T-cell (primary cell): ENCODE data around the gene EVC. TPM values are rescaled to one million over a fixed set of nuclear protein-coding genes. Genes with fewer than 3 reads are reported as not detected.

Experiments used
- ATAC-seq, 4 experiments: fragments of 200-7000 bp in 3 of 4; fragments of 150-1000 bp in 1 of 4; cut with Tn5 transposase; replicated peaks in 1 of 4; 1 replicate in 3 of 4; 2 replicates in 1 of 4; pipeline ENCODE4 v1.10.0; 2021; ENCODE audit warnings: moderate library complexity in 3 of 4, mild to moderate bottlenecking in 2 of 4, moderate number of reproducible peaks in 1 of 4
- CTCF ChIA-PET, 2 donors: fragments of 300-600 bp; sonication (Branson Sonifier 250); formaldehyde crosslinking; loops; one replicate each; lab custom pipeline; 2022; ENCODE audit warnings: antibody characterized with exemption in 2 of 2; lab: Charles Lee
- POLR2A ChIA-PET, 2 donors: fragments of 300-600 bp; sonication (Branson Sonifier 250); formaldehyde crosslinking; loops; one replicate each; lab custom pipeline; 2022; ENCODE audit warnings: antibody characterized with exemption in 2 of 2; lab: Charles Lee
- DNase-seq, 35 experiments: peaks; one replicate each; pipeline versions ENCODE4 v3.0.0 to v3.0.0-alpha.2; 2013 to 2023
- H3K27ac ChIP-seq: one replicate; pipeline ENCODE4 v1.5.1; 2013; ENCODE audit warnings: low read length
- H3K27me3 ChIP-seq, 2 experiments: replicated peaks in 1 of 2; 1 replicate in 1 of 2; 2 replicates in 1 of 2; pipeline versions ENCODE4 v1.6.1 to v1.7.0; 2013; ENCODE audit warnings: low read length in 1 of 2, mixed read lengths in 1 of 2; ENCODE audit not compliant: control insufficient read depth in 2 of 2, insufficient read depth in 2 of 2; ENCODE audit errors: extremely low read depth in 1 of 2
- H3K36me3 ChIP-seq, 2 donors: 1 replicate in 1 of 2; 2 replicates in 1 of 2; pipeline versions ENCODE4 v1.6.1 to v1.7.0; 2013; ENCODE audit warnings: low read length in 1 of 2; ENCODE audit not compliant: control insufficient read depth in 2 of 2, insufficient read depth in 1 of 2; ENCODE audit errors: extremely low read depth in 1 of 2
- H3K4me1 ChIP-seq, 2 experiments: 1 replicate in 1 of 2; 2 replicates in 1 of 2; pipeline versions ENCODE4 v1.6.1 to v1.7.0; 2013; ENCODE audit warnings: low read length in 2 of 2, mixed read lengths in 1 of 2; ENCODE audit not compliant: insufficient read depth in 2 of 2, control insufficient read depth in 1 of 2; ENCODE audit errors: extremely low read depth in 1 of 2
- H3K4me3 ChIP-seq, 2 donors: 1 replicate in 1 of 2; 2 replicates in 1 of 2; pipeline versions ENCODE4 v1.5.1 to v1.7.0; 2013; ENCODE audit warnings: mild to moderate bottlenecking in 2 of 2, low read length in 1 of 2, moderate library complexity in 1 of 2; ENCODE audit not compliant: control insufficient read depth in 1 of 2; ENCODE audit errors: extremely low read depth in 1 of 2
- H3K9me3 ChIP-seq: 2 replicates; pipeline ENCODE4 v1.7.0; 2013
- H3K27ac Mint-ChIP-seq, 2 donors: one replicate each; pipeline ENCODE4 v1.8.0; 2020 to 2021; ENCODE audit warnings: mild to moderate bottlenecking in 2 of 2, mixed read lengths in 2 of 2
- H3K27me3 Mint-ChIP-seq, 2 donors: one replicate each; pipeline ENCODE4 v1.8.0; 2021 to 2022; ENCODE audit warnings: mixed read lengths in 2 of 2
- H3K36me3 Mint-ChIP-seq: one replicate; pipeline ENCODE4 v1.8.0; 2021; ENCODE audit warnings: mixed read lengths
- H3K4me1 Mint-ChIP-seq, 3 donors: one replicate each; pipeline ENCODE4 v1.8.0; 2020 to 2022; ENCODE audit warnings: mixed read lengths in 3 of 3, mild to moderate bottlenecking in 1 of 3
- H3K4me3 Mint-ChIP-seq, 3 donors: one replicate each; pipeline ENCODE4 v1.8.0; 2020 to 2022; ENCODE audit warnings: mild to moderate bottlenecking in 3 of 3, mixed read lengths in 3 of 3, moderate library complexity in 3 of 3
- H3K9me3 Mint-ChIP-seq, 3 donors: one replicate each; pipeline ENCODE4 v1.8.0; 2020 to 2022; ENCODE audit warnings: mixed read lengths in 3 of 3
- WGBS: methylation state at CpG from one replicate; pipeline ENCODE4 v1.1.5; 2013; ENCODE audit warnings: missing lambda C conversion rate; ENCODE audit not compliant: insufficient coverage; 5-methylcytosine and 5-hydroxymethylcytosine counted together
- total RNA-seq, 35 experiments: library from RNA in 6 of 35; stranded (reverse) in 6 of 35; fragments of 120-200 nt in 1 of 35; gene quantifications; one replicate each; pipeline versions ENCODE4 v1.2.1 to v1.2.4 and lab custom pipeline; 2013 to 2026

Gene EVC
- total RNA-seq, 5 donors from 2014 or later (not counting 1 experiment from before 2014, with no cell fraction given): 0.40 to 3.6 (median 1.6) TPM

DNA sequence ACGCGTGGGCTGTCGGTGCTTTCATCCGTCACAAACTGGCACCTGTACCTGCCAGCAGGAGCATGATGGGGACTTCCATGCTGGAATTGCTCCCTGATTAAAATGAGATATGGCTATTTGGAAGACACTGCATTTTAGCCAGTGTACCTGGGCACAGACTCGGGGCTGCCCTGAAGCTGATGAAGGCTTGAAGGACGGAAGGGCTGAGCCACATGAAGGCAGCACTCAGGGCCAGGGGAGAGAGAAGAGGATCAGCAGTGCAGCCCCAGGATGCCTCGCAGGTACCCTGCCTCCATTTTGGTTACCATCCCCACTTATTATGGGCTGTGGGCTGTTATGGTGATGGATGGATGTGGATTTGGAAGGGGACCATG lies 102.9 kb downstream of the EVC start:
- H3K27ac ChIP-seq: no peak overlapping the region
- H3K4me1 ChIP-seq: no peaks in the 10 kb centered on the region
- no peaks in the 10 kb centered on the region for H3K9me3 ChIP-seq
- CTCF ChIA-PET: no interaction called here
- no peak for DNase-seq
- peaks cover 0 to 2% (median 0%) of the 10 kb centered on the region in 3 donors for H3K9me3 Mint-ChIP-seq
- no peak overlapping the region for H3K4me3 Mint-ChIP-seq
- no peaks in the 10 kb centered on the region for H3K36me3 Mint-ChIP-seq
- no peak overlapping the region for H3K4me3 ChIP-seq
- no peak for ATAC-seq
- peaks cover 0 to 10% of the 10 kb centered on the region in 2 experiments for H3K27me3 ChIP-seq
- H3K27me3 Mint-ChIP-seq: peaks cover 7% of the 10 kb centered on the region in 2 donors
- H3K36me3 ChIP-seq: no peaks in the 10 kb centered on the region
- POLR2A ChIA-PET: no interaction called here
- no peak overlapping the region for H3K27ac Mint-ChIP-seq
- H3K4me1 Mint-ChIP-seq: no peaks in the 10 kb centered on the region
- 100% methylated on average over 4 of the region's 7 CpGs for WGBS

DNA sequence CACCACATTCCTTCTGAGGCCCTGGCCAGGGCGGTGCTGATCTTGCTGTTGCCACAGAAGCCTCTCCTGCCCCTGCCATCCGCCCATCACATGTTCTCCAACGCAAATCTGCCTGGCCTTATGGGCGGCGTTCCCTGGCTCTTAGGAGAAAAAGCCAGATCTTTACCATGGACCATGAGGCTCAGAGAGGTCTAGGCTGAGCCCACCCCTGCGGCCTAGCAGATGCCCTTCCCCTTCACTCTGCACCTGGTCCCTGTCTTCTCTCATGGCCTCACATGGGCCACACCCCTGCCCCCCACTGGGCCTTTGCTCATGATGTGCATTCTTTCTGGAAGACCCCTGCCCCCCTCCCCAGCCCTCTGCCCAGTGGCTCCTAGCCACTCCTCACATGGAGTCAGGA lies 103.4 kb downstream of the EVC start:
- H3K9me3 ChIP-seq: no peaks in the 10 kb centered on the region
- H3K27me3 ChIP-seq: peaks cover 0 to 10% of the 10 kb centered on the region in 2 experiments
- no peaks in the 10 kb centered on the region for H3K36me3 ChIP-seq
- H3K4me3 ChIP-seq: no peak overlapping the region
- H3K4me1 Mint-ChIP-seq: no peaks in the 10 kb centered on the region
- no peak overlapping the region for H3K27ac Mint-ChIP-seq
- H3K4me1 ChIP-seq: no peaks in the 10 kb centered on the region
- no peak overlapping the region for H3K4me3 Mint-ChIP-seq
- H3K27me3 Mint-ChIP-seq: peaks cover 7% of the 10 kb centered on the region in 2 donors
- ATAC-seq: no peak
- no peaks in the 10 kb centered on the region for H3K36me3 Mint-ChIP-seq
- ChIA-PET CTCF (no interaction called here), POLR2A (no interaction called here)
- peaks cover 0 to 2% (median 0%) of the 10 kb centered on the region in 3 donors for H3K9me3 Mint-ChIP-seq
- DNase-seq: no peak
- 82% methylated on average over 6 of the region's 6 CpGs for WGBS
- no peak overlapping the region for H3K27ac ChIP-seq

GRCh38 chr4:5815641-5816040 lies 104.6 kb downstream of the EVC start:
- Histone ChIP-seq H3K27me3 (peaks cover 0 to 10% of the 10 kb centered on the region in 2 experiments), H3K27ac (no peak overlapping the region), H3K9me3 (no peaks in the 10 kb centered on the region), H3K4me3 (no peak overlapping the region), H3K36me3 (no peaks in the 10 kb centered on the region), H3K4me1 (no peaks in the 10 kb centered on the region)
- ATAC-seq: no peak
- ChIA-PET POLR2A (no interaction called here), CTCF (no interaction called here)
- no peak overlapping the region for H3K27ac Mint-ChIP-seq
- peaks cover 0 to 4% (median 2%) of the 10 kb centered on the region in 3 donors for H3K9me3 Mint-ChIP-seq
- no peak for DNase-seq
- no peaks in the 10 kb centered on the region for H3K4me1 Mint-ChIP-seq
- H3K36me3 Mint-ChIP-seq: no peaks in the 10 kb centered on the region
- no peak overlapping the region for H3K4me3 Mint-ChIP-seq
- peaks cover 7% of the 10 kb centered on the region in 2 donors for H3K27me3 Mint-ChIP-seq
- WGBS: 80% methylated on average over 1 of the region's 5 CpGs

GRCh38 chr4:5816101-5816500 lies 105.1 kb downstream of the EVC start:
- Histone ChIP-seq H3K4me3 (no peak overlapping the region), H3K9me3 (no peaks in the 10 kb centered on the region), H3K4me1 (no peaks in the 10 kb centered on the region), H3K27ac (no peak overlapping the region), H3K27me3 (peaks cover 0 to 10% of the 10 kb centered on the region in 2 experiments), H3K36me3 (no peaks in the 10 kb centered on the region)
- peaks cover 7% of the 10 kb centered on the region in 2 donors for H3K27me3 Mint-ChIP-seq
- H3K4me3 Mint-ChIP-seq: no peak overlapping the region
- ChIA-PET CTCF (no interaction called here), POLR2A (no interaction called here)
- no peaks in the 10 kb centered on the region for H3K4me1 Mint-ChIP-seq
- no peak for ATAC-seq
- no peaks in the 10 kb centered on the region for H3K36me3 Mint-ChIP-seq
- no peak for DNase-seq
- no peak overlapping the region for H3K27ac Mint-ChIP-seq
- peaks cover 0 to 4% (median 0%) of the 10 kb centered on the region in 3 donors for H3K9me3 Mint-ChIP-seq
- WGBS: 85% methylated on average over 8 of the region's 8 CpGs

DNA sequence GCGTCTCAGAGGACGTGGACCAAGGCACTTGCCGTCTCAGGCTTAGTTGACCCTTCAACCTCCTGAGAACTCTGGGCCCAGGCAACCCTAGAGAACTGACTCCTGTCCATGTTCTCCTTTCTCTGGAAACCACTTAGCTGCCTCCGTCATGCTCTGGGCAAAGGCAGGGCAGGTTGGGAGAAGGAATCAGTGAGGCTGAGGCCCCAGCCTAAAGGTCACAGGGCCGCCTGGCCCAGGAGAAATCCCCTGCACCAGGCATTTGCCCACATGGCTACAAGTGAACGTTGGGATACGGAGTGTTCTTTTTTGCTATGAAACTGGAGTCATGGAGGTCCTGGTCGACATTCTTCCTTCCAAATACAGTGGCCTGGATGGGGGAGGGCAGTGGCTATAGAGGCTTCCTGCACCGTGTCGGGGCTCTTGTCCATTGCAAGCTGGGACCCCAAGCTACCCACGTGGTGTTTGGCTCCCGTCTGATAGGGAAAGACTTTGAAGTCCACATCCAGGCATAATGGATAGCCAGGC lies 105.9 kb downstream of the EVC start:
- Mint-ChIP-seq H3K27ac (no peak overlapping the region), H3K9me3 (peaks cover 0 to 4% (median 0%) of the 10 kb centered on the region in 3 donors), H3K4me3 (no peak overlapping the region), H3K27me3 (peaks cover 7% of the 10 kb centered on the region in 2 donors), H3K4me1 (no peaks in the 10 kb centered on the region), H3K36me3 (no peaks in the 10 kb centered on the region)
- DNase-seq (no peak), ATAC-seq (no peak)
- WGBS: 85% methylated on average over 12 of the region's 12 CpGs
- H3K27me3 ChIP-seq: peaks cover 0 to 10% of the 10 kb centered on the region in 2 experiments
- H3K4me3 ChIP-seq: no peak overlapping the region
- no peaks in the 10 kb centered on the region for H3K4me1 ChIP-seq
- ChIA-PET POLR2A (no interaction called here), CTCF (no interaction called here)
- H3K36me3 ChIP-seq: no peaks in the 10 kb centered on the region
- H3K9me3 ChIP-seq: no peaks in the 10 kb centered on the region
- H3K27ac ChIP-seq: no peak overlapping the region

GRCh38 chr4:5821665-5822358 lies 110.8 kb downstream of the EVC start:
- no peak overlapping the region for H3K4me3 Mint-ChIP-seq
- POLR2A ChIA-PET: no interaction called here
- H3K36me3 Mint-ChIP-seq: no peaks in the 10 kb centered on the region
- H3K9me3 Mint-ChIP-seq: peaks cover 0 to 4% (median 0%) of the 10 kb centered on the region in 3 donors
- WGBS: 68% methylated on average over 13 of the region's 18 CpGs
- DNase-seq (peak in 1 of 35 experiments; percentile 4), ATAC-seq (no peak)
- Histone ChIP-seq H3K27me3 (no peaks in the 10 kb centered on the region), H3K4me1 (peaks cover 0 to under 1% of the 10 kb centered on the region in 2 experiments), H3K36me3 (no peaks in the 10 kb centered on the region), H3K4me3 (no peak overlapping the region), H3K9me3 (no peaks in the 10 kb centered on the region), H3K27ac (no peak overlapping the region)
- no peaks in the 10 kb centered on the region for H3K27me3 Mint-ChIP-seq
- H3K27ac Mint-ChIP-seq: no peak overlapping the region
- CTCF ChIA-PET: interaction anchor here in 1 of 2 donors (0.9 kb wide), 1 partner anchor 28 kb away, joined by 3 read pairs; no protein-coding TSS in a partner anchor
- H3K4me1 Mint-ChIP-seq: peaks cover 0 to 2% (median 0%) of the 10 kb centered on the region in 3 donors
